ENCODE measurements around the gene CDC6. TPM values are rescaled to one million over a fixed set of nuclear protein-coding genes. Genes with fewer than 3 reads are reported as not detected.

CDC6 gene
- total RNA-seq, 4 donors from 2014 or later: 0.88 to 11.3 TPM; not detected in 2

DNA sequence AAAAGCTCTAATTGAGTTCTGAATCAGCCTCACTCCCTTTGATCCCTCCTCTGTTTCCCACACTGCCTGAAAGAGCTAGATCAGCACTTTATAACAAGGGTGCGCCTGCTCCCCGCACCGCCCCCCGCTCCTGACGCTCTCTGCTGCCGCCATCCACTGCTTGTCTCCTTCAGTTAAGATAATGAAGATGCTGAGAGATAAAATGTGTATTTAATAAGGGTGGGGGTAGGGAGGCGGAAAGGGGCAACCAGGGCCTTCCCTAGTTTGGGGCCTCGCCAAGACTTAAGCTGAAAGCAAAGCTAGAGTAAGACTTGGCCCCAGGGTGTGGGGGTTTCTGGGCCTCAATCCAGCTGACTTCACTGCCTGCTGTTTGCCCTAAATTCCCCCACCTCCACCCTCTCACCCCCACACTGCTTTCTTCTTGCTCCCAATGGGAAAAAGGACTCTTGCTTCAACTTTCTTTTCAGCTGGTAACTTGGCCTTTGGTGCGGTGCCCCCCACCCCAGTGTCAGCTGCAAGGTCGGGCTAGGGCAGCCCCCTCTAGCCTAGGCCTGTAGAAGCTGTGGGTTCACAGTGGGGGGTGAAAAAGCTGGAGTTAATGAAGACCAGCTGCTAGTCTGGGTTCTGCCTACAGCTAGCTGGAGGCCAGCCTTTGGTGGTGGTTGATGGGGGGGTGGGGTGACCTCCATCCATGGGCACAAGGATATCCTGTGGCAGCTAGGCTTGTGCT is 19.5 kb downstream of the CDC6 start:
- peaks cover 0 to 14% of the 10 kb centered on the region in 2 donors for H3K4me1 ChIP-seq
- H3K27me3 ChIP-seq: no peaks in the 10 kb centered on the region
- H3K9me3 ChIP-seq: no peaks in the 10 kb centered on the region
- intact Hi-C loops (cut with DNase I; ENCODE audit: low total_unique reads): no loop called here
- peak overlapping the region; percentile 59 to 68 for H3K27ac ChIP-seq
- TF ChIP-seq POLR2A (IDR thresholded peaks at IDR 0.05): no peak
- no peak for TF ChIP-seq CTCF (IDR thresholded peaks at IDR 0.05)
- peak; percentile 13 to 51 for DNase-seq
- H3K4me3 ChIP-seq: no peak overlapping the region
- no peaks in the 10 kb centered on the region for H3K36me3 ChIP-seq

- H3K4me1 ChIP-seq: peaks cover 0 to 18% of the 10 kb centered on the region in 2 donors
- intact Hi-C loops (cut with DNase I; ENCODE audit: low total_unique reads): no loop called here
These were observed 20.1 kb downstream of the CDC6 start for GRCh38 chr17:40307740-40308239.

DNA sequence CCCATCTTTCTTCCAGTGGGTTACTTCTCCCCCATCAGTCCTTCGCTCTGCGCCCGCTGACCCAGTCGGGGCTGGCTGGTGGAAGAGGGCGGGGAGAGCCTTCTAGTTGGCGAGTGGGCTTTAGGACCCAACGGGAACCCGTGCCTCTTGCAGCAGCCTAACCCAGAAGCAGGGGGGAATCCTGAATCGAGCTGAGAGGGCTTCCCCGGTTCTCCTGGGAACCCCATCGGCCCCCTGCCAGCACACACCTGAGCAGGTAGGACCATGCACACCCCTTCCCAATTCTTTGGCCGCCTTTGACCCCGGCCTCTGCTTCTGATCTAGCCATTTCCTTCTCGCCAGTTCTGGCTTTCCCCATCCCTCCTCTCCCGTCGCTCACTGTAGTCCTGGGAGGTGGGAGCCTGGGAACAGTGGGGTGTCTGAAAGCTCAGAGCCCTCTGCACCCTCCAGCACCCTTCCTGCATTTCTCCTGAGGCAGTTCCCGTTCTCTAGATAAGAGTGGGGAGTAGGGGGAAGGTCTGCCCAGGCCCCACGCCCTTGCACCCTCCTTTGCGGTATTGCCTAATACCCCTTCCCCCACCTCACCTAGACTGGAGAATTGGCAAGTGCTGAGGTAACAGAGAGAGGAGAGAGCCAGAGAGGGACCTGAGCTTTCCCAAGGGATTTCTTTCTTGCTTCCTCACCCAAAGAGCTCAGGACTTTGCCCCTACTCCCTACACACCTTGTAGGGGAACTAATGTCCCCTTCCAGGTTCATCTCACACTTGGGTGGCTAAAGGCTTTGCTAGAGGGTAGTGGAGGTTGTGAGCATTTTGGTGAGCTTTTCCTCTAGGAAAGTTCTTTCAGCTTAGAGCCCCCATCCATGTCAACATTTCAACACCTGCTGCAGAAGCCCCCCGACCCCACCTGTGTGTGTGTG is 21.6 kb downstream of the CDC6 start, which contains the start of gene RARA:
RARA (plus strand) TSS at position 150 of the 918 bp plus-strand sequence. CDS start 22,039 bp downstream, outside the sequence.
- peak; percentile 57 to 58 for DNase-seq
- no peaks in the 10 kb centered on the region for H3K27me3 ChIP-seq
- peak within 1 kb of the TSS; percentile 60 to 68 for H3K27ac ChIP-seq
- intact Hi-C loops (cut with DNase I; ENCODE audit: low total_unique reads): no loop called here
- no peaks in the 10 kb centered on the region for H3K36me3 ChIP-seq
- H3K4me3 ChIP-seq: peak within 1 kb of the TSS; percentile 37 to 47
- H3K4me1 ChIP-seq: peaks cover 0 to 19% of the 10 kb centered on the region in 2 donors
- no peaks in the 10 kb centered on the region for H3K9me3 ChIP-seq
- no peak for TF ChIP-seq CTCF (IDR thresholded peaks at IDR 0.05)
- TF ChIP-seq POLR2A (IDR thresholded peaks at IDR 0.05): no peak

More at GRCh38 chr17:40307740-40308239, 20.1 kb downstream of the CDC6 start:
- Histone ChIP-seq H3K27me3 (no peaks in the 10 kb centered on the region), H3K9me3 (no peaks in the 10 kb centered on the region), H3K4me3 (no peak overlapping the region), H3K27ac (peak overlapping the region; percentile 59 to 68), H3K36me3 (no peaks in the 10 kb centered on the region)
- no peak for TF ChIP-seq CTCF (IDR thresholded peaks at IDR 0.05)
- no peak for TF ChIP-seq POLR2A (IDR thresholded peaks at IDR 0.05)
- no peak for DNase-seq

DNA sequence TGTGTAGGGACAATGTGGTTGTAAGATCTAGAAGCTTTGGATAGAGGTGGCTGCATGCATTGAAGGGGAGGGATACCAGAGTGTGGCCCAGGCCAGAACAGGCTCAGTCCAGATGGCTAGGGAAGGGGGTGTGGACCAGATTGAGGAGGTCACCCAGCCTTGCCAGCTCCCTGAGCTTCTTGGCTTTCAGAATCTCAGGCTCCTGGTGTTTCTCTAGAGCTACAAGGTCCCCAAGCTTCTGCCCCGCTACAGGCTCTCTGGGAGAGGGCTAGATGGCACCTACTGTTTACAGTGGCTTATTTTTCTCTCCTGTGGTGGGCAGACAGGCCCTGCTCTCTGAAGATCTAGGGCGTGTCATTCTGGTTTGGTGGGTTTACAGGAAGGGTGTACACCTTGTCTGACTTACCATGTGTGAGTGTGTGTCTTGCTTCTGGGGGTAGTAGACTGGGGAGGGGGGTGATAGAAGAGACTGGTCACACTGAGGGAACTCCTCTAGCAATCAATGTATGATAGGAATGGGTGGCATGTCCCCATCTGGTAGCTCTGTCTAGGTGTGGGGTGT is 22.4 kb downstream of the CDC6 start:
- intact Hi-C loops (cut with DNase I; ENCODE audit: low total_unique reads): no loop called here
- peaks cover 0 to 24% of the 10 kb centered on the region in 2 donors for H3K4me1 ChIP-seq
- H3K36me3 ChIP-seq: no peaks in the 10 kb centered on the region
- TF ChIP-seq CTCF (IDR thresholded peaks at IDR 0.05) (no peak), POLR2A (IDR thresholded peaks at IDR 0.05) (no peak)
- DNase-seq: no peak
- no peaks in the 10 kb centered on the region for H3K9me3 ChIP-seq
- H3K4me3 ChIP-seq: no peak overlapping the region
- H3K27me3 ChIP-seq: no peaks in the 10 kb centered on the region
- peak overlapping the region; percentile 60 to 68 for H3K27ac ChIP-seq
